ENCODE measurements around the gene FRYL. TPM values are rescaled to one million over a fixed set of nuclear protein-coding genes. Genes with fewer than 3 reads are reported as not detected.
A peak's percentile ranks its signal among the peaks of the same experiment; 100 is the strongest.

The FRYL gene
- total and polyA plus RNA-seq, 2 of the 13 experiments (the other 11 are each of a cell fraction or from before 2014, with no cell fraction given), result 9.7 to 19.6 TPM

DNA sequence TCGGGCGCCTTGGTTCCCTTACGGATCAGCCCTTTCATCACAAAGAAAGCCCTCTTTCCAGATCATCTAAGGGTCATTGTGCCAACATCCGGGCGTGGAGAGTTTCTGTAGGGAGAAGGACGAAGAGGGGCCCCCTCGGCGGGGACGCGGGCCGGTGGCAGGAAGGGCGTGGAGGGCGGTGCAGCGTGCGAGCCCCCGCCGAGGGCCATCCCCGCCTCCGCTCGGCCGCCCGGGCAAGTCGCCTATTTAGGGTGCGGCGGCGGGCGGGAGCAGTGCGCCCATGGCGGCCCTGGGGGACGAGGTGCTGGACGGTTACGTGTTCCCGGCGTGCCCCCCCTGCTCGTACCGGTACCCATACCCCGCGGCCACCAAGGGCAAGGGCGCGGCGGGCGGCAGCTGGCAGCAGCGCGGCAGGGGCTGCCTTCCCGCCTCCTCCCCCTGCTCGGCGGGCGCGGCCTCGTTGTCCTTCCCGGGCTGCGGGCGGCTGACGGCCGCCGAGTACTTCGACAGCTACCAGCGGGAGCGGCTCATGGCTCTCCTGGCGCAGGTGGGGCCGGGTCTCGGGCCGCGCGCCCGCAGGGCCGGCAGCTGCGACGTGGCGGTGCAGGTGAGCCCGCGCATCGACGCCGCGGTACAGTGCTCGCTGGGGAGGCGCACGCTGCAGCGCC, 289.9 kb downstream of the FRYL start, which contains the start of gene ZAR1:
Gene ZAR1, plus strand, starts transcription at position 241 of the 668 bp plus-strand sequence. Its CDS starts 40 bp downstream, at position 281.
- H3K27me3 ChIP-seq (ENCODE audit: control insufficient read depth in 1 of 2, insufficient read depth in 2 of 2, low read length in 2 of 2), result peaks cover 0 to 6% of the 10 kb centered on the region in 2 experiments; a peak in 3 of 5 replicates
- H3K9ac ChIP-seq (ENCODE audit: insufficient read depth, low read depth, low read length), result no peak within 1 kb of the TSS
- intact Hi-C loops (cut with micrococcal nuclease; ENCODE audit: unreplicated experiment), result no loop called here
- no peak within 1 kb of the TSS for H2AFZ ChIP-seq (ENCODE audit: low read length)
- 47% methylated on average over 29 of the region's 80 CpGs for WGBS (ENCODE audit: low lambda C conversion rate)
- ATAC-seq (peak; percentile 50), DNase-seq (ENCODE audit: low spot score) (no peak), FAIRE-seq (no peak)
- no peaks in the 10 kb centered on the region for H3K79me2 ChIP-seq (ENCODE audit: insufficient read depth, low read length)
- no TSS peak for BruUV-seq (replicated peaks)
- CTCF ChIA-PET (ENCODE audit: low intra/inter-chr PET ratio, low total read pairs), result no interaction called here
- TF ChIP-seq, protein P1, sequence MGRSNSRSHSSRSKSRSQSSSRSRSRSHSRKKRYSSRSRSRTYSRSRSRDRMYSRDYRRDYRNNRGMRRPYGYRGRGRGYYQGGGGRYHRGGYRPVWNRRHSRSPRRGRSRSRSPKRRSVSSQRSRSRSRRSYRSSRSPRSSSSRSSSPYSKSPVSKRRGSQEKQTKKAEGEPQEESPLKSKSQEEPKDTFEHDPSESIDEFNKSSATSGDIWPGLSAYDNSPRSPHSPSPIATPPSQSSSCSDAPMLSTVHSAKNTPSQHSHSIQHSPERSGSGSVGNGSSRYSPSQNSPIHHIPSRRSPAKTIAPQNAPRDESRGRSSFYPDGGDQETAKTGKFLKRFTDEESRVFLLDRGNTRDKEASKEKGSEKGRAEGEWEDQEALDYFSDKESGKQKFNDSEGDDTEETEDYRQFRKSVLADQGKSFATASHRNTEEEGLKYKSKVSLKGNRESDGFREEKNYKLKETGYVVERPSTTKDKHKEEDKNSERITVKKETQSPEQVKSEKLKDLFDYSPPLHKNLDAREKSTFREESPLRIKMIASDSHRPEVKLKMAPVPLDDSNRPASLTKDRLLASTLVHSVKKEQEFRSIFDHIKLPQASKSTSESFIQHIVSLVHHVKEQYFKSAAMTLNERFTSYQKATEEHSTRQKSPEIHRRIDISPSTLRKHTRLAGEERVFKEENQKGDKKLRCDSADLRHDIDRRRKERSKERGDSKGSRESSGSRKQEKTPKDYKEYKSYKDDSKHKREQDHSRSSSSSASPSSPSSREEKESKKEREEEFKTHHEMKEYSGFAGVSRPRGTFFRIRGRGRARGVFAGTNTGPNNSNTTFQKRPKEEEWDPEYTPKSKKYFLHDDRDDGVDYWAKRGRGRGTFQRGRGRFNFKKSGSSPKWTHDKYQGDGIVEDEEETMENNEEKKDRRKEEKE (IDR thresholded peaks at IDR 0.05), result no peak
- TF ChIP-seq NFKBIZ (CRISPR knock-in tag; IDR thresholded peaks at IDR 0.05), result no peak
- TF ChIP-seq ZNF3 (CRISPR knock-in tag; IDR thresholded peaks at IDR 0.05), result no peak
- TF ChIP-seq, protein P2, sequence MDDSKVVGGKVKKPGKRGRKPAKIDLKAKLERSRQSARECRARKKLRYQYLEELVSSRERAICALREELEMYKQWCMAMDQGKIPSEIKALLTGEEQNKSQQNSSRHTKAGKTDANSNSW (CRISPR knock-in tag; IDR thresholded peaks at IDR 0.05; ENCODE audit: borderline replicate concordance), result no peak
- TF ChIP-seq MYC (CRISPR knock-in tag; IDR thresholded peaks at IDR 0.05; ENCODE audit: borderline replicate concordance), result no peak
- TF ChIP-seq, protein P3, sequence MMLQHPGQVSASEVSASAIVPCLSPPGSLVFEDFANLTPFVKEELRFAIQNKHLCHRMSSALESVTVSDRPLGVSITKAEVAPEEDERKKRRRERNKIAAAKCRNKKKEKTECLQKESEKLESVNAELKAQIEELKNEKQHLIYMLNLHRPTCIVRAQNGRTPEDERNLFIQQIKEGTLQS (CRISPR knock-in tag; IDR thresholded peaks at IDR 0.05), result no peak
- TF ChIP-seq ZEB1 (IDR thresholded peaks at IDR 0.05; ENCODE audit: insufficient replicate concordance, low read depth), result no peak
- TF ChIP-seq, protein P4, sequence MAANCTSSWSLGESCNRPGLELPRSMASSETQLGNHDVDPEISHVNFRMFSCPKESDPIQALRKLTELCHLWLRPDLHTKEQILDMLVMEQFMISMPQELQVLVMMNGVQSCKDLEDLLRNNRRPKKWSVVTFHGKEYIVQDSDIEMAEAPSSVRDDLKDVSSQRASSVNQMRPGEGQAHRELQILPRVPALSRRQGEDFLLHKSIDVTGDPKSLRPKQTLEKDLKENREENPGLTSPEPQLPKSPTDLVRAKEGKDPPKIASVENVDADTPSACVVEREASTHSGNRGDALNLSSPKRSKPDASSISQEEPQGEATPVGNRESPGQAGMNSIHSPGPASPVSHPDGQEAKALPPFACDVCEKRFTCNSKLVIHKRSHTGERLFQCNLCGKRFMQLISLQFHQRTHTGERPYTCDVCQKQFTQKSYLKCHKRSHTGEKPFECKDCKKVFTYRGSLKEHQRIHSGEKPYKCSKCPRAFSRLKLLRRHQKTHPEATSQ (CRISPR knock-in tag; IDR thresholded peaks at IDR 0.05; ENCODE audit: borderline replicate concordance), result no peak
- TF ChIP-seq, protein P5, sequence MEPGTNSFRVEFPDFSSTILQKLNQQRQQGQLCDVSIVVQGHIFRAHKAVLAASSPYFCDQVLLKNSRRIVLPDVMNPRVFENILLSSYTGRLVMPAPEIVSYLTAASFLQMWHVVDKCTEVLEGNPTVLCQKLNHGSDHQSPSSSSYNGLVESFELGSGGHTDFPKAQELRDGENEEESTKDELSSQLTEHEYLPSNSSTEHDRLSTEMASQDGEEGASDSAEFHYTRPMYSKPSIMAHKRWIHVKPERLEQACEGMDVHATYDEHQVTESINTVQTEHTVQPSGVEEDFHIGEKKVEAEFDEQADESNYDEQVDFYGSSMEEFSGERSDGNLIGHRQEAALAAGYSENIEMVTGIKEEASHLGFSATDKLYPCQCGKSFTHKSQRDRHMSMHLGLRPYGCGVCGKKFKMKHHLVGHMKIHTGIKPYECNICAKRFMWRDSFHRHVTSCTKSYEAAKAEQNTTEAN (CRISPR knock-in tag; conservative IDR thresholded peaks at IDR 0.05), result no peak
- no peak for TF ChIP-seq GZF1 (CRISPR knock-in tag; IDR thresholded peaks at IDR 0.05)
- no peak for TF ChIP-seq TEAD3 (CRISPR knock-in tag; optimal IDR thresholded peaks at IDR 0.05; ENCODE audit: borderline replicate concordance)
- TF ChIP-seq, protein P6, sequence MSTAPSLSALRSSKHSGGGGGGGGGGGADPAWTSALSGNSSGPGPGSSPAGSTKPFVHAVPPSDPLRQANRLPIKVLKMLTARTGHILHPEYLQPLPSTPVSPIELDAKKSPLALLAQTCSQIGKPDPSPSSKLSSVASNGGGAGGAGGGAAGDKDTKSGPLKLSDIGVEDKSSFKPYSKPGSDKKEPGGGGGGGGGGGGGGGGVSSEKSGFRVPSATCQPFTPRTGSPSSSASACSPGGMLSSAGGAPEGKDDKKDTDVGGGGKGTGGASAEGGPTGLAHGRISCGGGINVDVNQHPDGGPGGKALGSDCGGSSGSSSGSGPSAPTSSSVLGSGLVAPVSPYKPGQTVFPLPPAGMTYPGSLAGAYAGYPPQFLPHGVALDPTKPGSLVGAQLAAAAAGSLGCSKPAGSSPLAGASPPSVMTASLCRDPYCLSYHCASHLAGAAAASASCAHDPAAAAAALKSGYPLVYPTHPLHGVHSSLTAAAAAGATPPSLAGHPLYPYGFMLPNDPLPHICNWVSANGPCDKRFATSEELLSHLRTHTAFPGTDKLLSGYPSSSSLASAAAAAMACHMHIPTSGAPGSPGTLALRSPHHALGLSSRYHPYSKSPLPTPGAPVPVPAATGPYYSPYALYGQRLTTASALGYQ (CRISPR knock-in tag; IDR thresholded peaks at IDR 0.05), result no peak
- TF ChIP-seq, protein P7, sequence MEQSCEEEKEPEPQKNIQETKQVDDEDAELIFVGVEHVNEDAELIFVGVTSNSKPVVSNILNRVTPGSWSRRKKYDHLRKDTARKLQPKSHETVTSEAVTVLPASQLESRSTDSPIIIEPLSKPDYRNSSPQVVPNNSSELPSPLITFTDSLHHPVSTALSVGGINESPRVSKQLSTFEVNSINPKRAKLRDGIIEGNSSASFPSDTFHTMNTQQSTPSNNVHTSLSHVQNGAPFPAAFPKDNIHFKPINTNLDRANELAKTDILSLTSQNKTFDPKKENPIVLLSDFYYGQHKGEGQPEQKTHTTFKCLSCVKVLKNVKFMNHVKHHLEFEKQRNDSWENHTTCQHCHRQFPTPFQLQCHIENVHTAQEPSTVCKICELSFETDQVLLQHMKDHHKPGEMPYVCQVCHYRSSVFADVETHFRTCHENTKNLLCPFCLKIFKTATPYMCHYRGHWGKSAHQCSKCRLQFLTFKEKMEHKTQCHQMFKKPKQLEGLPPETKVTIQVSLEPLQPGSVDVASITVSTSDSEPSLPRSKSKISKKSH (CRISPR knock-in tag; IDR thresholded peaks at IDR 0.05; ENCODE audit: borderline replicate concordance), result no peak
- no peak for TF ChIP-seq ELF1 (CRISPR knock-in tag; IDR thresholded peaks at IDR 0.05)
- no peaks in the 10 kb centered on the region for H3K4me1 ChIP-seq (ENCODE audit: insufficient read depth, low read length)
- H4K20me1 ChIP-seq (ENCODE audit: insufficient read depth, low read length), result no peaks in the 10 kb centered on the region
- H3K36me3 ChIP-seq (replicated peaks in 1 of 2; ENCODE audit: control insufficient read depth in 1 of 2, insufficient read depth in 2 of 2, low read length in 2 of 2), result no peaks in the 10 kb centered on the region
- H3K27ac ChIP-seq (ENCODE audit: extremely low read length, insufficient read depth, low read length), result no peak within 1 kb of the TSS
- no peaks in the 10 kb centered on the region for H3K9me3 ChIP-seq (ENCODE audit: low read length)
- H3K4me3 ChIP-seq (replicated peaks in 1 of 3; ENCODE audit: insufficient read depth in 1 of 3, low read depth in 2 of 3, low read length in 3 of 3), result peak within 1 kb of the TSS; percentile 16 to 40 (median 26); a peak in 3 of 6 replicates
- peak within 1 kb of the TSS; percentile 60 for H3K4me2 ChIP-seq (ENCODE audit: low read depth, low read length)
- in situ Hi-C loops (cut with HindIII; ENCODE audit: extremely low pct_ligation_motif_present, low pct_unique_long_range_greater_than_20kb), result no loop called here
- POLR2A ChIA-PET, result no interaction called here

All from HepG2 (cell line).